Right lobe of liver (tissue), 6 donors: ENCODE measurements around the gene CCDC97. TPM values are rescaled to one million over a fixed set of nuclear protein-coding genes. Genes with fewer than 3 reads are reported as not detected.
A peak's percentile ranks its signal among the peaks of the same experiment; 100 is the strongest.

ENCODE experiments used
- ATAC-seq, 4 donors: fragments of 200-7000 bp; cut with Tn5 transposase; one replicate each; pipeline ENCODE4 v1.9.1; 2020; ENCODE audit warnings: mild to moderate bottlenecking in 4 of 4, moderate library complexity in 4 of 4
- DNase-seq, 3 donors: peaks; one replicate each; pipeline ENCODE4 v3.0.0-alpha.2; 2020
- H3K27ac ChIP-seq, 3 donors: fragments of 200-600 bp; one replicate each; pipeline ENCODE4 v1.8.0; 2022
- H3K27me3 ChIP-seq, 2 donors: fragments of 200-600 bp; one replicate each; pipeline ENCODE4 v1.8.0; 2022
- H3K36me3 ChIP-seq, 4 donors: fragments of 200-600 bp; sonication (generic) in 1 of 4; one replicate each; pipeline versions ENCODE4 v1.5.1 to v1.8.0; 2017 to 2022; ENCODE audit warnings: control low read depth in 1 of 4
- H3K4me1 ChIP-seq, 4 donors: fragments of 200-600 bp; sonication (generic) in 1 of 4; one replicate each; pipeline versions ENCODE4 v1.5.1 to v1.8.0; 2017 to 2022; ENCODE audit warnings: control low read depth in 1 of 4
- H3K4me3 ChIP-seq, 3 donors: fragments of 200-600 bp; one replicate each; pipeline ENCODE4 v1.8.0; 2022
- H3K9me3 ChIP-seq, 4 donors: fragments of 200-600 bp; sonication (generic) in 1 of 4; one replicate each; pipeline versions ENCODE4 v1.5.1 to v1.8.0; 2017 to 2022; ENCODE audit warnings: control low read depth in 1 of 4
- CTCF ChIP-seq, 4 donors: fragments of 200-600 bp in 3 of 4; fragments of 450-650 bp in 1 of 4; IDR thresholded peaks; one replicate each; pipeline versions ENCODE4 v1.5.1 to v1.8.0; 2016 to 2022; ENCODE audit warnings: antibody characterized with exemption in 4 of 4, mild to moderate bottlenecking in 2 of 4
- POLR2A ChIP-seq: fragments of 450-650 bp; IDR thresholded peaks from one replicate; pipeline ENCODE4 v1.6.1; 2017; ENCODE audit warnings: antibody characterized with exemption, mild to moderate bottlenecking
- WGBS: methylation state at CpG from one replicate; pipeline ENCODE4 v1.1.6; 2018; ENCODE audit warnings: low coverage, low lambda C conversion rate; ENCODE audit not compliant: insufficient coverage; ENCODE audit errors: missing lambda C conversion rate; 5-methylcytosine and 5-hydroxymethylcytosine counted together
- intact Hi-C, 2 donors: fragments of 100-400 bp; cut with DNase I; formaldehyde crosslinking; loops; one replicate each; pipeline versions ENCODE4 v1.11.2 to v1.14.1; 2022
- total RNA-seq, 6 experiments: library from RNA; depleted of rRNA in 2 of 6; stranded (reverse); fragments of >200 nt in 2 of 6; fragmentation: NEBNext Ultra II Directional in 3 of 6; extraction: Animal tissue kit (Norgen Biotek cat#: 25700) in 3 of 6; gene quantifications; one replicate each; pipeline versions ENCODE4 v1.1.0 to v1.2.4, GENCODE V29; 2016 to 2023
- donor health status: DM: no; HTN: yes; CAD: no.
- donor health status: DM: no; HTN: no; CAD: no.
- donor health status: DM: no; HTN: no; CAD: no.
- donor health status: DM: no; HTN: yes; CAD: no.
- donor health status: DM: no; HTN: yes; CAD: no.

CCDC97 gene
- total RNA-seq, 6 experiments from 2014 or later = 4.6 to 7.2 (median 6.9) TPM

GRCh38 chr19:41363753-41364523 lies 54.0 kb downstream of the CCDC97 start, which contains the start of gene B9D2:
Gene B9D2 (minus strand): TSS chr19:41364149. CDS start chr19:41363519, 630 bp downstream.
- Histone ChIP-seq H3K36me3 (no peaks in the 10 kb centered on the region), H3K4me1 (peaks cover 0 to 9% (median 0%) of the 10 kb centered on the region in 4 donors), H3K4me3 (peak within 1 kb of the TSS; percentile 81 to 88 (median 81)), H3K27me3 (no peaks in the 10 kb centered on the region), H3K9me3 (no peaks in the 10 kb centered on the region), H3K27ac (peak within 1 kb of the TSS; percentile 91 to 98 (median 92))
- under 1% methylated on average over 27 of the region's 56 CpGs for WGBS
- DNase-seq (peak; percentile 97 to 98 (median 98)), ATAC-seq (peak; percentile 93 to 97 (median 96))
- intact Hi-C loops = no loop called here
- no peak for TF ChIP-seq POLR2A
- TF ChIP-seq CTCF (IDR thresholded peaks at IDR 0.05) = no peak

DNA sequence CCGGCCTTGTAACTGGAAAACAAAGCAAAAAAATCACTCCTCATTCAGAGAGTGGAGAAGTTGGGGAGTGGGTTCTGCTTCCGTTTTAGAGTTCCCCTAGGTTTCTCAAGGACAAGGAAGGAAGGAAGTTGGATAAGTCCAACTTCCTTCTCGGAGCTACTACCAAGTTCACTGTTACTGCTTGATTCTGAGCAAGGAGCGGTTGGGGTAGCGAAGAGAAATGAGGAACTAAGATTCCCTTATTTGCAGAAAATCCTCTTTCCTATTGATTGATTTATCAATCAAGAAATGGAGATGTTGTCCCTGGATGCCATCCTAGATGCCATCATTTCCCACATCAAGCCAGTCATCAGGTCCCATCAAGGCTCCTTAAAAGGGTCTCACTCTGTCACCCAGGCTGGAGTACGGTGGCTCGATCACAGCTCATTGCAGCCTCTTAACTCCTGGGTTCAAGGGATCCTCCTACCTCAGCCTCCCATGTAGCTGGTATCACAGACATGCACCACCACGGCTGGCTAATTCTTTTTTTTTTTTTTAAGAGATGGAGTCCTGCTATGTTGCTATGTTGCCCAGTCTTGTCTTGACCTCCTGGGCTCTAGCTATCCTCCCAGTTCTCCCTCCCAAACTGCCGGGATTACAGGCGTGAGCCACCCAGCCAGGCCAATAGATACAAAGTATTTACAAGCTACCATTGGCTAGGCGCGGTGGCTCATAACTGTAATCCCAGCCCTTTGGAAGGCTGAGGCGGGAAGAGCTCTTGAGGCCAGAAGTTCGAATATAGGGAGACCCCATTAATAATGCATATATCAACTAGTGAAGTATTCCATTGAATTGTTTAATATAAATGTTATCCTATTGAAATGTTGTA lies 54.8 kb downstream of the CCDC97 start:
- H3K9me3 ChIP-seq = no peaks in the 10 kb centered on the region
- no peak for TF ChIP-seq CTCF (IDR thresholded peaks at IDR 0.05)
- TF ChIP-seq POLR2A = no peak

GRCh38 chr19:41366089-41366488 lies 56.1 kb downstream of the CCDC97 start:
- no peak for ATAC-seq
- TF ChIP-seq CTCF (IDR thresholded peaks at IDR 0.05) (no peak), POLR2A (no peak)
- Histone ChIP-seq H3K9me3 (no peaks in the 10 kb centered on the region), H3K27ac (no peak overlapping the region), H3K4me1 (peaks cover 0 to 9% (median 0%) of the 10 kb centered on the region in 4 donors), H3K4me3 (no peak overlapping the region), H3K36me3 (no peaks in the 10 kb centered on the region), H3K27me3 (no peaks in the 10 kb centered on the region)
- intact Hi-C loops = no loop called here
- 100% methylated on average over 1 of the region's 1 CpG for WGBS
- DNase-seq = no peak

More for the DNA sequence above, 54.8 kb downstream of the CCDC97 start:
- Histone ChIP-seq H3K4me3 (peak overlapping the region; percentile 81 to 88 (median 81)), H3K4me1 (peaks cover 0 to 9% (median 0%) of the 10 kb centered on the region in 4 donors), H3K27me3 (no peaks in the 10 kb centered on the region), H3K27ac (peak overlapping the region; percentile 91 to 98 (median 92)), H3K36me3 (no peaks in the 10 kb centered on the region)
- 50% methylated on average over 9 of the region's 14 CpGs for WGBS
- ATAC-seq (peak in 2 of 4 donors; percentile 2 to 6), DNase-seq (no peak)
- intact Hi-C loops = no loop called here

DNA sequence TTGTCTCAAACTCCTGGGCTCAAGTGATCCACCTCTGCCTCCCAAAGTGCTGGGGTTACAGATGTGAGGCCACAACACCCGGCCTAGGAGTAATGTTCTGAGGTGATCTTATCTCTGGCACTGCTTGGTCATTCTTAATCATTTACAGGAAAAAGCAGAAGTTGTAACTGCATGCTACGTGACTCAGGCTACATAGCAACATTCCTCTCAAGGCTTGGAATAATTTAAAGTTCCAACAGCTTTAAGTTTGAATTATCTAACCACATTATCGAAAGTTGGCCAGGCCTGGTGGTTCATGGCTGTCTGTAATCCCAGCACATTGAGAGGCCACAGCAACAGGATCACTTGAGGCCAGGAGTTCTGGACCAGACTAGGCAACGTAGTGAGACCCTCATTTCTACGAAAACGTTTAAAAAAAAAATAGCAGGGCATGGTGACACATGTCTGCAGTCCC lies 57.9 kb downstream of the CCDC97 start:
- 51% methylated on average over 6 of the region's 6 CpGs for WGBS
- no peak for DNase-seq
- Histone ChIP-seq H3K4me3 (no peak overlapping the region), H3K27ac (peak overlapping the region; percentile 10 to 40 (median 27)), H3K27me3 (no peaks in the 10 kb centered on the region), H3K36me3 (no peaks in the 10 kb centered on the region), H3K4me1 (peaks cover 0 to 9% (median 0%) of the 10 kb centered on the region in 4 donors), H3K9me3 (no peaks in the 10 kb centered on the region)
- no peak for TF ChIP-seq POLR2A
- TF ChIP-seq CTCF (IDR thresholded peaks at IDR 0.05) = no peak
- ATAC-seq = peak in 1 of 4 donors; percentile 11
- intact Hi-C loops = no loop called here
